Lung microvascular endothelial cell (primary cell): ENCODE data around the gene RPLP1. TPM values are rescaled to one million over a fixed set of nuclear protein-coding genes. Genes with fewer than 3 reads are reported as not detected.

ENCODE experiments used
- DNase-seq, 2 donors: peaks; one replicate each; pipeline versions ENCODE4 v3.0.0 to v3.0.0-alpha.2; 2010; ENCODE audit warnings: low read depth in 2 of 2
- total RNA-seq: library from RNA; depleted of rRNA; stranded (reverse); fragments of >200 nt; gene quantifications from 2 replicates; pipeline ENCODE4 v1.2.1, GENCODE V29; 2014

Gene RPLP1
- 47.3 and 66.7 TPM in 2 replicates for total RNA-seq

GRCh38 chr15:69452692-69453521 lies at the start of gene RPLP1:
Gene RPLP1 (plus strand): TSS chr15:69452818. CDS start chr15:69452949, 131 bp downstream.
- peak; percentile 96 for DNase-seq

- peak in 1 of 2 donors; percentile 30 for DNase-seq
These were observed 49.0 kb upstream of the RPLP1 start for GRCh38 chr15:69403594-69403993.

- no peak for DNase-seq
These were observed 47.5 kb upstream of the RPLP1 start for GRCh38 chr15:69405110-69405509.

GRCh38 chr15:69407719-69408400 lies 44.8 kb upstream of the RPLP1 start:
- DNase-seq = no peak

- DNase-seq = no peak
These were observed 43.8 kb upstream of the RPLP1 start for GRCh38 chr15:69408841-69409240.

- DNase-seq = peak; percentile 38 to 40
These were observed 42.3 kb upstream of the RPLP1 start for GRCh38 chr15:69410248-69410874.

GRCh38 chr15:69412274-69412673 lies 40.3 kb upstream of the RPLP1 start:
- no peak for DNase-seq

GRCh38 chr15:69412701-69413100 lies 39.9 kb upstream of the RPLP1 start:
- DNase-seq = no peak

GRCh38 chr15:69413822-69414700 lies 38.6 kb upstream of the RPLP1 start, which contains the start of gene KIF23:
Gene KIF23 (plus strand): TSS chr15:69414349. CDS start chr15:69414466, 117 bp downstream.
- peak; percentile 92 to 94 for DNase-seq

GRCh38 chr15:69414701-69415167 lies 37.9 kb upstream of the RPLP1 start:
- DNase-seq = peak; percentile 47 to 78

- peak in 1 of 2 donors; percentile 13 for DNase-seq
These were observed 37.2 kb upstream of the RPLP1 start for GRCh38 chr15:69415381-69415780.

GRCh38 chr15:69417581-69417980 lies 35.0 kb upstream of the RPLP1 start:
- DNase-seq = no peak

- DNase-seq = no peak
These were observed 31.1 kb upstream of the RPLP1 start for GRCh38 chr15:69421498-69421897.

GRCh38 chr15:69422336-69422895 lies 30.2 kb upstream of the RPLP1 start:
- no peak for DNase-seq

GRCh38 chr15:69424001-69424400 lies 28.6 kb upstream of the RPLP1 start:
- DNase-seq = no peak

- DNase-seq = no peak
These were observed 27.7 kb upstream of the RPLP1 start for GRCh38 chr15:69424748-69425413.

- DNase-seq = no peak
These were observed 18.8 kb upstream of the RPLP1 start for GRCh38 chr15:69433831-69434230.

- DNase-seq = no peak
These were observed 18.4 kb upstream of the RPLP1 start for GRCh38 chr15:69434238-69434637.

GRCh38 chr15:69434679-69435078 lies 17.9 kb upstream of the RPLP1 start:
- no peak for DNase-seq

- DNase-seq = no peak
These were observed 16.6 kb upstream of the RPLP1 start for GRCh38 chr15:69435985-69436384.
